Heart left ventricle (tissue), 13 donors: ENCODE data around the gene FYN.

Source experiments
- POLR2A ChIP-seq, 2 donors: fragments of 450-650 bp; IDR thresholded peaks; one replicate each; pipeline ENCODE4 v1.6.1; 2017; ENCODE audit warnings: antibody characterized with exemption in 2 of 2, mild to moderate bottlenecking in 2 of 2, moderate library complexity in 2 of 2
- TF ChIP-seq, protein P1 (sequence below), 12 donors: fragments of 200-600 bp; sonication (generic) in 4 of 12; IDR thresholded peaks; one replicate each; pipeline versions ENCODE4 v1.5.0 to v1.8.0; 2018 to 2022; ENCODE audit warnings: antibody characterized with exemption in 12 of 12, mild to moderate bottlenecking in 5 of 12
- donor health status: ischemic (EF 13 %, LVEDD 7.1; RV severe dilation, severe dysfunction).
- donor health status: DM: no; HTN: yes; CAD: no.
- donor health status: DM: no; HTN: no; CAD: no.
- donor health status: ischemic (EF 25% LVEDD 6.9; RV normal size, moderate dysfunction).
- donor health status: ischemic (EF 25% LVEDD 5.7; RV mildly dilated, moderate dysfunction).
- donor health status: ischemic (EF 35%, LVEDD 5.7; RV mildly dilated, moderate dysfunction).
- donor health status: nonischemic (EF 11% LVEDD 7.7; RV severe dilation, severe dysfunction).
- donor health status: DM: yes; HTN: yes; CAD: no.
- donor health status: PGD.
- donor health status: ischemic (EF 29% LVEDD 5.4; RV normal size, mild dysfunction).
- donor health status: nonischemic (EF 23%, LVEDD 6.1; RV moderate dilation, normal function).

DNA sequence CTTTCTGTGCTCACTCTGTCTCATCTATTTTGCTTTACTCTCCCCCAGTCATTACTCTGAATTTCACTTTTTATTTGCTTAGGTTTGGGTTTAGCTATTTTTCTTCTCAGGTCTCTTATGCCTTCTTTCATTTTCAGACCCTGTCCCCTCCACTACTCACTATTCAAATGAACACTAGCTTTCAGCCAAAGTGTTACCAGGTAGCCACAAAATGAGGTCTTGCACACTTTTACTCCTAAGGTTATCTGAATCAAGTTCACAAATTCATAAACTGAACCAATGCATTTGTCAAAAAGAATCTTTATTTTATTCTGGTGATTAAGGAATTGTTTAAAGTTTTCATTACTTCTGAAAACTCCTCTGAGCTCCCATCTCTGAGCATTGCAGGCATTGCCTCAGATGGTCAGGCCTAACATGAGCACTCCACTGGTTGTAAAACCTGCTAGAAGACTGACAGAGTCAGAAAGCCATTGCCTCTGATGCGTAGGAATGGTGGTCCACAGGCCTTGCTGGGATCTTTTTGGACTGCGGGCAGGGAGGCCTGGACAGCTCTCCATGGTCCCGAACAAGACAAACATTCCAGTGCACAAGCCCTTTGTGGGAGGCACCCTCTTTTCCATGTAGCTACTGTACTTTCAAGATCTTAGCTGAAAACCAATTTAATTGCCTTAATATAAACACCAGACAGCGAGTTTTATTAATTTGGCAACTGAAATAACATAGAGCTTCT, 48.5 kb downstream of the FYN start:
- TF ChIP-seq, protein P1, sequence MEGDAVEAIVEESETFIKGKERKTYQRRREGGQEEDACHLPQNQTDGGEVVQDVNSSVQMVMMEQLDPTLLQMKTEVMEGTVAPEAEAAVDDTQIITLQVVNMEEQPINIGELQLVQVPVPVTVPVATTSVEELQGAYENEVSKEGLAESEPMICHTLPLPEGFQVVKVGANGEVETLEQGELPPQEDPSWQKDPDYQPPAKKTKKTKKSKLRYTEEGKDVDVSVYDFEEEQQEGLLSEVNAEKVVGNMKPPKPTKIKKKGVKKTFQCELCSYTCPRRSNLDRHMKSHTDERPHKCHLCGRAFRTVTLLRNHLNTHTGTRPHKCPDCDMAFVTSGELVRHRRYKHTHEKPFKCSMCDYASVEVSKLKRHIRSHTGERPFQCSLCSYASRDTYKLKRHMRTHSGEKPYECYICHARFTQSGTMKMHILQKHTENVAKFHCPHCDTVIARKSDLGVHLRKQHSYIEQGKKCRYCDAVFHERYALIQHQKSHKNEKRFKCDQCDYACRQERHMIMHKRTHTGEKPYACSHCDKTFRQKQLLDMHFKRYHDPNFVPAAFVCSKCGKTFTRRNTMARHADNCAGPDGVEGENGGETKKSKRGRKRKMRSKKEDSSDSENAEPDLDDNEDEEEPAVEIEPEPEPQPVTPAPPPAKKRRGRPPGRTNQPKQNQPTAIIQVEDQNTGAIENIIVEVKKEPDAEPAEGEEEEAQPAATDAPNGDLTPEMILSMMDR (IDR thresholded peaks at IDR 0.05): no peak
- TF ChIP-seq POLR2A (IDR thresholded peaks at IDR 0.05): no peak
